ENCODE data around the gene CAMTA1. TPM values are rescaled to one million over a fixed set of nuclear protein-coding genes. Genes with fewer than 3 reads are reported as not detected.
A peak's percentile ranks its signal among the peaks of the same experiment; 100 is the strongest.

CAMTA1 gene
- total and polyA plus RNA-seq, 9 of the 15 experiments (the other 6 are each of a cell fraction or from before 2014, with no cell fraction given) = 43.9 to 161 (median 65.9) TPM

GRCh38 chr1:6794164-6794563, 8.9 kb downstream of the CAMTA1 start (continued):
- TF ChIP-seq REST (IDR thresholded peaks at IDR 0.05; ENCODE audit: borderline replicate concordance) = peak; percentile 44; the same call in 1 of the 2 replicates
- no peak for TF ChIP-seq REST (CRISPR knock-in tag; IDR thresholded peaks at IDR 0.05; ENCODE audit: low read depth)
- TF ChIP-seq CHD2 (IDR thresholded peaks at IDR 0.05; ENCODE audit: low read depth, low read length) = no peak
- no peak for TF ChIP-seq VEZF1 (CRISPR knock-in tag; IDR thresholded peaks at IDR 0.05)
- TF ChIP-seq SIN3B (IDR thresholded peaks at IDR 0.05; ENCODE audit: low read depth) = no peak
- no peak for TF ChIP-seq THRA (IDR thresholded peaks at IDR 0.05)
- TF ChIP-seq TCF7L2 (IDR thresholded peaks at IDR 0.05; ENCODE audit: low read depth, low read length) = no peak
- TF ChIP-seq HLTF (IDR thresholded peaks at IDR 0.05) = no peak
- TF ChIP-seq ZNF586 (CRISPR knock-in tag; conservative IDR thresholded peaks at IDR 0.05) = no peak
